HEK293 (cell line): ENCODE results near the gene AMBRA1.

Source experiments
- CTCF ChIA-PET: fragments of 350-600 bp; formaldehyde crosslinking; extraction: SDS; loops from one replicate; lab custom pipeline; 2021; ENCODE audit warnings: antibody characterized with exemption; lab: Yijun Ruan, JAX
- POLR2A ChIA-PET: fragments of 300-600 bp; formaldehyde crosslinking; extraction: SDS; loops from one replicate; lab custom pipeline; 2020; ENCODE audit warnings: antibody characterized with exemption, inconsistent platforms; lab: Yijun Ruan, JAX
- H3K27ac ChIP-seq: fragments of 200-500 bp; sonication (Bioruptor generic); 2 replicates; pipeline ENCODE4 v1.5.1; 2014; ENCODE audit warnings: low read depth, low read length, control low read depth, inconsistent platforms; ENCODE audit errors: extremely low read depth
- H3K36me3 ChIP-seq, 2 experiments: fragments of 200-500 bp in 1 of 2; sonication (Bioruptor generic) in 1 of 2; 1 replicate in 1 of 2; 2 replicates in 1 of 2; pipeline ENCODE4 v1.5.1; 2014 to 2017; ENCODE audit warnings: inconsistent platforms in 2 of 2, low read length in 2 of 2; ENCODE audit not compliant: control insufficient read depth in 2 of 2, insufficient read depth in 1 of 2
- H3K4me1 ChIP-seq: fragments of 200-500 bp; sonication (Bioruptor generic); 2 replicates; pipeline ENCODE4 v1.5.1; 2014; ENCODE audit warnings: mild to moderate bottlenecking, low read length, inconsistent platforms; ENCODE audit not compliant: control insufficient read depth, insufficient read depth
- H3K4me3 ChIP-seq: 2 replicates; pipeline ENCODE4 v1.5.1; 2011; ENCODE audit warnings: low read depth, mild to moderate bottlenecking, control low read depth, low read length, moderate library complexity
- H3K9me3 ChIP-seq: fragments of 200-500 bp; sonication (Bioruptor generic); 2 replicates; pipeline ENCODE4 v1.5.1; 2014; ENCODE audit warnings: low read depth, low read length, inconsistent platforms; ENCODE audit not compliant: control insufficient read depth, insufficient read depth
- FEZF1 ChIP-seq: fragments of 450-650 bp; formaldehyde crosslinking; IDR thresholded peaks from 2 replicates; pipeline ENCODE4 v1.5.1; 2016; ENCODE audit warnings: missing biosample characterization, missing genetic modification characterization
- MZF1 ChIP-seq: fragments of 450-650 bp; formaldehyde crosslinking; IDR thresholded peaks from 2 replicates; pipeline ENCODE4 v1.5.1; 2017; ENCODE audit warnings: missing biosample characterization, missing genetic modification characterization, borderline replicate concordance
- PRDM2 ChIP-seq: fragments of 450-650 bp; formaldehyde crosslinking; IDR thresholded peaks from 2 replicates; pipeline ENCODE4 v1.5.1; 2016; ENCODE audit warnings: missing biosample characterization, missing genetic modification characterization, borderline replicate concordance
- ZEB2 ChIP-seq: fragments of 450-650 bp; formaldehyde crosslinking; IDR thresholded peaks from 2 replicates; pipeline ENCODE4 v1.5.1; 2016; ENCODE audit warnings: missing biosample characterization, missing genetic modification characterization
- ZFP3 ChIP-seq: fragments of 450-650 bp; formaldehyde crosslinking; IDR thresholded peaks from 2 replicates; pipeline ENCODE4 v1.5.1; 2016; ENCODE audit warnings: low read depth, missing biosample characterization, missing genetic modification characterization
- ZNF114 ChIP-seq: fragments of 450-650 bp; formaldehyde crosslinking; IDR thresholded peaks from 2 replicates; pipeline ENCODE4 v1.5.0; 2017; ENCODE audit warnings: missing biosample characterization, missing genetic modification characterization
- ZNF221 ChIP-seq: fragments of 450-650 bp; formaldehyde crosslinking; IDR thresholded peaks from 2 replicates; pipeline ENCODE4 v1.5.1; 2017; ENCODE audit warnings: missing biosample characterization, missing genetic modification characterization, borderline replicate concordance
- ZNF292 ChIP-seq: fragments of 450-650 bp; formaldehyde crosslinking; IDR thresholded peaks from 2 replicates; pipeline ENCODE4 v1.5.1; 2016; ENCODE audit warnings: low read depth, missing biosample characterization, missing genetic modification characterization, borderline replicate concordance
- ZNF37A ChIP-seq: fragments of 450-650 bp; IDR thresholded peaks from 2 replicates; pipeline ENCODE4 v1.5.1; 2018; ENCODE audit warnings: missing biosample characterization, missing genetic modification characterization
- ZNF391 ChIP-seq: fragments of 450-650 bp; formaldehyde crosslinking; IDR thresholded peaks from 2 replicates; pipeline ENCODE4 v1.5.1; 2016; ENCODE audit warnings: low read depth, missing biosample characterization, missing genetic modification characterization, borderline replicate concordance
- ZNF501 ChIP-seq: fragments of 450-650 bp; formaldehyde crosslinking; IDR thresholded peaks from 2 replicates; pipeline ENCODE4 v1.5.1; 2016; ENCODE audit warnings: missing biosample characterization, missing genetic modification characterization
- ZNF510 ChIP-seq: fragments of 450-650 bp; formaldehyde crosslinking; IDR thresholded peaks from 2 replicates; pipeline ENCODE4 v1.5.1; 2018; ENCODE audit warnings: mild to moderate bottlenecking, missing genetic modification characterization, missing biosample characterization; ENCODE audit not compliant: insufficient replicate concordance
- ZNF558 ChIP-seq: fragments of 450-650 bp; formaldehyde crosslinking; IDR thresholded peaks from 2 replicates; pipeline ENCODE4 v1.5.1; 2016; ENCODE audit warnings: missing biosample characterization, missing genetic modification characterization
- ZNF561 ChIP-seq: fragments of 450-650 bp; IDR thresholded peaks from 2 replicates; pipeline ENCODE4 v1.5.1; 2018; ENCODE audit warnings: missing biosample characterization, missing genetic modification characterization, borderline replicate concordance
- ZNF596 ChIP-seq: fragments of 450-650 bp; IDR thresholded peaks from 2 replicates; pipeline ENCODE4 v1.5.0; 2018; ENCODE audit warnings: missing biosample characterization, mild to moderate bottlenecking, missing genetic modification characterization, moderate library complexity
- ZNF600 ChIP-seq: fragments of 450-650 bp; formaldehyde crosslinking; IDR thresholded peaks from 2 replicates; pipeline ENCODE4 v1.5.1; 2016; ENCODE audit warnings: missing biosample characterization, missing genetic modification characterization
- ZNF658 ChIP-seq: fragments of 450-650 bp; formaldehyde crosslinking; IDR thresholded peaks from 2 replicates; pipeline ENCODE4; 2016; ENCODE audit warnings: missing biosample characterization, missing genetic modification characterization
- ZNF792 ChIP-seq: fragments of 450-650 bp; formaldehyde crosslinking; IDR thresholded peaks from 2 replicates; pipeline ENCODE4 v1.5.1; 2016; ENCODE audit warnings: missing biosample characterization, missing genetic modification characterization
- ZSCAN16 ChIP-seq: fragments of 450-650 bp; formaldehyde crosslinking; IDR thresholded peaks from 2 replicates; pipeline ENCODE4 v1.5.1; 2016; ENCODE audit warnings: missing biosample characterization, missing genetic modification characterization
- TF ChIP-seq, protein P1 (sequence below): fragments of 450-650 bp; formaldehyde crosslinking; IDR thresholded peaks from 2 replicates; pipeline ENCODE4 v1.5.1; 2016; ENCODE audit warnings: missing biosample characterization, missing genetic modification characterization
- TF ChIP-seq, protein P2 (sequence below): fragments of 450-650 bp; formaldehyde crosslinking; IDR thresholded peaks from 2 replicates; pipeline ENCODE4 v1.5.1; 2016; ENCODE audit warnings: missing biosample characterization, missing genetic modification characterization
- TF ChIP-seq, protein P3 (sequence below): fragments of 450-650 bp; formaldehyde crosslinking; IDR thresholded peaks from 2 replicates; pipeline ENCODE4 v1.5.1; 2016; ENCODE audit warnings: missing biosample characterization, missing genetic modification characterization

The AMBRA1 gene

DNA sequence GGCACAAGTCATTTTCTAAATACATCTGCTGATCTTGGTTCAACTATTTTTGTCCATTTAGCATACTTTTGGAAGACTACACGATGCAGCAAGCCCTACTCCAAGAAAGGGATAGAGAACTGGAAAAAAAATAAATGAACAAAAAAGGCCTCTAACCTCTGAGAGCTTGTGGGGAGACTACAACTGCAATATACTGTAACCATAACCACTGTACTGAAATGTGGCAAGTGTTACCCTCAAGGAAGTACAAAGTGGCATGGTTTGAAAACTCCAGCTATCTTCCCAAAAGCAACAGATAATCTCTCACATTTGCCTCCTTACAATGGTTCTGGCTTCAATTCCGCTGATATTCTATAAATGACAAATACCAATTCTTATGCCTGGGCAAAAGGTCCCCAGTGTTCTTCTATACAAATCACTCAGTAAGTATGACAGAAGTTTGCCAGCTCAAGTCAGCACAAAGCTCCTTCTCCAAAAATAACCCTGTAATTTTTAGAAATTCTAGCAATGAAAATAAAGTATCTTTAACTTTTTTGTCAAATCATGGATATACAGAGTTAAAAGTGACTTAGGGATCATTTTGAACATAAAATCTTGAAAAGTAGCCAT, 22.9 kb downstream of the AMBRA1 start:
- POLR2A ChIA-PET, result no interaction called here
- CTCF ChIA-PET, result interaction anchor here (1.0 to 1.2 kb wide), 3 partner anchors 10 to 33 kb away, joined by 3 to 5 read pairs (median 4); no protein-coding TSS in a partner anchor
- Histone ChIP-seq H3K4me1 (no peaks in the 10 kb centered on the region), H3K27ac (no peak overlapping the region), H3K9me3 (no peaks in the 10 kb centered on the region), H3K36me3 (no peaks in the 10 kb centered on the region; a peak in 1 of 3 replicates), H3K4me3 (no peak overlapping the region)
- TF ChIP-seq ZFP3 (tag by site-specific recombination) (no peak), ZNF561 (tag by site-specific recombination) (no peak), ZNF658 (no peak), ZEB2 (no peak), ZNF292 (tag by site-specific recombination) (no peak), ZNF558 (tag by site-specific recombination) (no peak), ZNF37A (tag by site-specific recombination) (no peak), ZNF510 (tag by site-specific recombination) (no peak), MZF1 (tag by site-specific recombination) (no peak), ZNF792 (tag by site-specific recombination) (no peak)
- TF ChIP-seq, protein P1, sequence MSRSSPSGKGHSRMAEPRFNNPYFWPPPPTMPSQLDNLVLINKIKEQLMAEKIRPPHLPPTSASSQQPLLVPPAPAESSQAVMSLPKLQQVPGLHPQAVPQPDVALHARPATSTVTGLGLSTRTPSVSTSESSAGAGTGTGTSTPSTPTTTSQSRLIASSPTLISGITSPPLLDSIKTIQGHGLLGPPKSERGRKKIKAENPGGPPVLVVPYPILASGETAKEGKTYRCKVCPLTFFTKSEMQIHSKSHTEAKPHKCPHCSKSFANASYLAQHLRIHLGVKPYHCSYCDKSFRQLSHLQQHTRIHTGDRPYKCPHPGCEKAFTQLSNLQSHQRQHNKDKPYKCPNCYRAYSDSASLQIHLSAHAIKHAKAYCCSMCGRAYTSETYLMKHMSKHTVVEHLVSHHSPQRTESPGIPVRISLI (tag by site-specific recombination), result no peak
- TF ChIP-seq, protein P2, sequence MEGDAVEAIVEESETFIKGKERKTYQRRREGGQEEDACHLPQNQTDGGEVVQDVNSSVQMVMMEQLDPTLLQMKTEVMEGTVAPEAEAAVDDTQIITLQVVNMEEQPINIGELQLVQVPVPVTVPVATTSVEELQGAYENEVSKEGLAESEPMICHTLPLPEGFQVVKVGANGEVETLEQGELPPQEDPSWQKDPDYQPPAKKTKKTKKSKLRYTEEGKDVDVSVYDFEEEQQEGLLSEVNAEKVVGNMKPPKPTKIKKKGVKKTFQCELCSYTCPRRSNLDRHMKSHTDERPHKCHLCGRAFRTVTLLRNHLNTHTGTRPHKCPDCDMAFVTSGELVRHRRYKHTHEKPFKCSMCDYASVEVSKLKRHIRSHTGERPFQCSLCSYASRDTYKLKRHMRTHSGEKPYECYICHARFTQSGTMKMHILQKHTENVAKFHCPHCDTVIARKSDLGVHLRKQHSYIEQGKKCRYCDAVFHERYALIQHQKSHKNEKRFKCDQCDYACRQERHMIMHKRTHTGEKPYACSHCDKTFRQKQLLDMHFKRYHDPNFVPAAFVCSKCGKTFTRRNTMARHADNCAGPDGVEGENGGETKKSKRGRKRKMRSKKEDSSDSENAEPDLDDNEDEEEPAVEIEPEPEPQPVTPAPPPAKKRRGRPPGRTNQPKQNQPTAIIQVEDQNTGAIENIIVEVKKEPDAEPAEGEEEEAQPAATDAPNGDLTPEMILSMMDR (tag by site-specific recombination), result no peak

DNA sequence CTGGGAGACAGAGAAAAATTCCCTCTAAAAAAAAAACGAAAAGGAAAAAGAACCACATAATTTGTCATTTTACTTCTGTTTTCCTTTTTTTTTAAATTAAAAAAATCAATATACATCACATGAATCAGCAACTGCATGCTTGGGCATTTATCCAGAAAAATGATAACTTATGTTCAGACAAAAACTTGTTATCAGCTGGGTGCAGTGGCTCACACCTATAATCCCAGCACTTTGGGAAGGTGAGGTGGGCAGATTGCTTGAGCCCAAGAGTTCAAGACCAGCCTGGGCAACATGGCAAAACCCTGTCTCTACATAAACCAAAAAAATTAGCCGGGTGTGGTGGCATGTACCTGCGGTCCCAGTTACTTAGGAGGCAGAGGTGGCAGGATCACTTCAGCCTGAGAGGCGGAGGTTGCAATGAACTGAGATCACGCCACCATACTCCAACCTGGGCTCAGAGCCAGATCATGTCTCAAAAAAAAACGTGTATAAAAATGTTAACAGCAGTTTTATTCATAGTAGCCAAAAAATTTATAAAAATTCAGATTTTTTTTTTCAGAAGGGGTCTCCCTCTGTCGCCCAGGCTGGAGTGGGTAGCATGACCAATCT, 28.5 kb downstream of the AMBRA1 start:
- H3K9me3 ChIP-seq, result no peaks in the 10 kb centered on the region

More for the DNA sequence above, 28.5 kb downstream of the AMBRA1 start:
- Histone ChIP-seq H3K27ac (no peak overlapping the region), H3K36me3 (no peaks in the 10 kb centered on the region; a peak in 1 of 3 replicates), H3K4me3 (no peak overlapping the region), H3K4me1 (0 out of 2 replicates have a peak, but pooled peaks cover 1% of the 10 kb centered on the region)
- ChIA-PET CTCF (no interaction called here), POLR2A (no interaction called here)
- TF ChIP-seq ZNF596 (tag by site-specific recombination) (no peak), ZNF501 (tag by site-specific recombination) (no peak), ZNF221 (no peak), ZSCAN16 (tag by site-specific recombination) (no peak), PRDM2 (no peak), ZNF600 (tag by site-specific recombination) (no peak), ZNF391 (tag by site-specific recombination) (no peak), ZNF114 (tag by site-specific recombination) (no peak), ZNF292 (tag by site-specific recombination) (no peak), FEZF1 (tag by site-specific recombination) (no peak)
- TF ChIP-seq, protein P3, sequence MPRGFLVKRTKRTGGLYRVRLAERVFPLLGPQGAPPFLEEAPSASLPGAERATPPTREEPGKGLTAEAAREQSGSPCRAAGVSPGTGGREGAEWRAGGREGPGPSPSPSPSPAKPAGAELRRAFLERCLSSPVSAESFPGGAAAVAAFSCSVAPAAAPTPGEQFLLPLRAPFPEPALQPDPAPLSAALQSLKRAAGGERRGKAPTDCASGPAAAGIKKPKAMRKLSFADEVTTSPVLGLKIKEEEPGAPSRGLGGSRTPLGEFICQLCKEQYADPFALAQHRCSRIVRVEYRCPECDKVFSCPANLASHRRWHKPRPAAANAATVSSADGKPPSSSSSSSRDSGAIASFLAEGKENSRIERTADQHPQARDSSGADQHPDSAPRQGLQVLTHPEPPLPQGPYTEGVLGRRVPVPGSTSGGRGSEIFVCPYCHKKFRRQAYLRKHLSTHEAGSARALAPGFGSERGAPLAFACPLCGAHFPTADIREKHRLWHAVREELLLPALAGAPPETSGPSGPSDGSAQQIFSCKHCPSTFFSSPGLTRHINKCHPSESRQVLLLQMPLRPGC (tag by site-specific recombination), result no peak
